GM06990 (cell line): ENCODE data around the gene TPD52L3.

Experiments
- DNase-seq: peaks from one replicate; pipeline ENCODE4 v3.0.0-alpha.2; 2011; ENCODE audit not compliant: insufficient read length; ENCODE audit errors: extremely low read depth
- H3K27me3 ChIP-seq: replicated peaks from 2 replicates; pipeline ENCODE4 v1.6.0; 2011; ENCODE audit warnings: low read length; ENCODE audit not compliant: control insufficient read depth, insufficient read depth
- H3K36me3 ChIP-seq: 2 replicates; pipeline ENCODE4 v1.5.1; 2011; ENCODE audit warnings: low read length; ENCODE audit not compliant: control insufficient read depth, insufficient read depth
- H3K4me3 ChIP-seq: replicated peaks from 2 replicates; pipeline ENCODE4 v1.5.1; 2011; ENCODE audit warnings: low read depth, mild to moderate bottlenecking, control low read depth, low read length
- CTCF ChIP-seq: IDR thresholded peaks from 2 replicates; pipeline ENCODE4 v1.5.1; 2011; ENCODE audit warnings: low read length, control low read depth, mild to moderate bottlenecking, inconsistent platforms; ENCODE audit not compliant: insufficient read depth, poor library complexity, severe bottlenecking

TPD52L3 gene

GRCh38 chr9:6368831-6369230 lies 40.7 kb downstream of the TPD52L3 start:
- Histone ChIP-seq H3K27me3 (no peaks in the 10 kb centered on the region), H3K36me3 (no peaks in the 10 kb centered on the region), H3K4me3 (no peak overlapping the region)
- no peak for TF ChIP-seq CTCF
- no peak for DNase-seq
